Stimulated activated CD4-positive, alpha-beta T cell treated with anti-CD3 and anti-CD28 coated beads, Interleukin-2, amount 100 ng/mL, for 4 hours (primary cell): ENCODE measurements around the gene KLHL13.
"Not testable (repeated sequence)": the region's sequence is repeated elsewhere in the genome, so short reads cannot be mapped to it uniquely, and the experiment has no call there.

ENCODE experiments used
- DNase-seq: peaks from one replicate; pipeline ENCODE4 v3.0.0-alpha.2; 2020; ENCODE audit warnings: low read depth

KLHL13 gene

GRCh38 chrX:118066867-118067515 is 49.6 kb downstream of the KLHL13 start:
- DNase-seq: no peak

DNA sequence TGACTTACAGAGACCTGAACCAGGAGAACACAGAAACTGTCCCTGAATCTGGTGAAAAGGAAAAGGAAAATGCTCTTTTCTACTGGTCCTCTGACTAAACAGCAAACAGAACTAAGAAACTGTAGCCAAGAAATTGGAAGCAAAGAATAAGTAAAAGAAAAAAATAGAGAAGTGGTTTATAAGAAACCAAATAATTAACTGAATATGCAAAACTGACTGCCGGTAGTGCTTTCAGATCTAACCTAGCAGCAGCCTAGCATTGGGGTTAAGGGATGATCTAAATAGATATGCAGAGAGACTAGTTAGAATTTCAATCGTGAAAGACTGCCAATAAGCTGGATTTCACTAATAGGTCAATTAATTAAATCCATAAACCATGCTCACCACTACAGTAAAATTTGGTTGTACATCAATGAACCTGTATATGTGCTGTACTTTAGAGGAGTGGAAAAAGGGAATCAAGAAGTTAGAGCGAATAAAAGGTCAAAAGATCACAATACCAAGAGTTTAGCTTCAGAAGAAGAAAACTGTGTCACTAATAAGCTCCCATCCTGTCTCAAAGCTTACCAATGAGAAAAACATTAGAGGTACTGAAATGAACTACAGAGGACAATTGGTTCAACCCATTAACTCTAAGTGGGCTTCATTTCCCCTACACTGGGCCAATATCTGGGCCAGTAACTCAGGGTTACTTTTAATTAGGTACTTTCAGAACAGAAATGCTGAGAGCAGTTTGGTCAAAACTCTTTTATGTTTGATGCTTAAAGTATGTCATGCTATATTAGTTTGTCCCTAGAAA is 53.6 kb downstream of the KLHL13 start:
- DNase-seq: no peak

DNA sequence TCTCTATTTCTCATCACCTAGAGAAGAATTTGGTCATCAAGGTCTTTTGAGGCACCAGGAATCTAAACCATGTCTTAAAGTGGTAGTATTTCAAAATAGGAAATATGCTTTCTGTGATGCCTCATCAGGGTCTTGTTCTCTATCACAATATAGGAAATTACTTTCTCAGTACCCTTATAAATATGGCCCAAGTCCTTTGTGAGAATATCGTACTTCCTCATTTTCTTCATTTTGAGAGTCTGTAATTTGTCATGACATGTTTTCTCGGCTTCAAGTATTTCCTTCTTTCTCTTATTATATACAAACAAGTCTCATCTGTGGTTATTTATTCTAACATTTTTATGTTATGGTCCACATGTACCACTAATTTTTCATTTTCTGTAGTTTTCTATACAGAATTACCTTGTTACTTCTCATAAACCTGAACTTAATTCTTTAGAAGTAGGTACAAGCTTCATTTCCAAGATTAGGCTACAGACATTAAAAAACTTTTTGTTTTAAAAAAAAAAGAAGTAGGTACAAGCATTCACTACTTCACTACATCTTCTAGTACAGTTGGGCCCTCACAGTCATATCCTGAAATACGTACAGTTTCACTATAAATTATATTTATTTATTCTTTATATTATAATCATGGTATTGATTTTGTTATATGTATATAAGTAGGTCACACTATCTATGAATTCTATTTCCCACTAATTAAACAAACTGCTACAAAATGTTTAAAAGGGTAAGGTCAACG is 54.4 kb downstream of the KLHL13 start:
- no peak for DNase-seq

GRCh38 chrX:118058924-118059323 is 57.7 kb downstream of the KLHL13 start:
- no peak for DNase-seq

- DNase-seq: no peak
These were observed 59.7 kb downstream of the KLHL13 start for GRCh38 chrX:118056870-118057269.

- no peak for DNase-seq
These were observed 66.9 kb downstream of the KLHL13 start for GRCh38 chrX:118049713-118050112.

- DNase-seq: no peak
These were observed 69.0 kb downstream of the KLHL13 start for GRCh38 chrX:118047446-118048186.

DNA sequence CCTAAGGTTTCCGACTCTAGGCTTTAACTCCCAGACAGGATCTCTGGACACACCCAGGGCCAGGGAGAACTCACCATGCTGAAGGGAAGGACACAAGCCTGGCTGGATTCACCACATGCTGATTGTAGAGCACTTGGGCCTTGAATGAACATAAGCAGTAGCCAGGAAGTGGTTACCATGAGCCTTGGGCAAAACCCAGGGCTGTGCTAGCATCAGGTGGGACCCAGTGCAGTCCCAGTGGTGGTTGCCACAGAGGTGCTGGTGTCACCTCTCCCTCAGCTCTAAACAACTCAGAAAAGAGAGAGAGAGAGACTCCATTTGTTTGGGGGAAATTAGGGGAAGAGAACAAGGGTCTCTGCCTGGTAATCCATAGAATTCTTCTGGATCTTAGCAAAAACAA is 77.0 kb downstream of the KLHL13 start:
- DNase-seq: no peak

DNA sequence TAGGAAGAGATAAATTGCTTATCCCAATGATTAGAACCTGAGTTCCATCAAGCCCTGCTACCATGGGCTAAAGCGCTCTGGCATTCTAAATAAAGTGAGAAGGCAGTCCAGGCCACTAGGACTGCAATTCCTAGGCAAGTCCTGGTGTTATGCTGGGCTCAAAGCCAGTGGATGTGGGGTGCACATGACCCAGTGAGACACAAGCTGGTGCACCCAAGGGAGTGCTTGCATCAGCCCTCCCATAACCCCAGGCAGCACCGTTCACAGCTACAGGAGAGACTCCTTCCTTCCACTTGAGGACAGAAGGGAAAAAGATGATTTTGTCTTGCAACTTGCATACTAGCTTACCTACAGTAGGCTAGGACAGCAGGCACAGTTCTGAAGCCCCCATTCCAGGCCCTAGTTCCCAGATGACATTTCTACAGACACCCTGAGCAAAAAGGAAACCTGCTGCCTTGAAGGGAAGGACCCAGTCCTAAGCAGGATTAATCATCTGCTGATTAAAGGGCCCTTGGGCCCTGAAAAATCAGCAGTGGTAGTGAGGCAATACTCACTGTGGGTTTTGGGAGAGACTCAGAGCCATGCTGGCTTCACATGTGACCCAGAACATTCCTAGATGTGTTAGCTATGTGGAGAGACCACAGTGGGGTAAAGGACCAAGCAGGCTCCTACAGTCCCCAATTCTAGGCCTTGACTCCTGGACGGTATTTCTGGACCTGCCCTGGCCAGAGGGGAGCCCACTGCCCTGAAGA is 77.8 kb downstream of the KLHL13 start:
- no peak for DNase-seq

DNA sequence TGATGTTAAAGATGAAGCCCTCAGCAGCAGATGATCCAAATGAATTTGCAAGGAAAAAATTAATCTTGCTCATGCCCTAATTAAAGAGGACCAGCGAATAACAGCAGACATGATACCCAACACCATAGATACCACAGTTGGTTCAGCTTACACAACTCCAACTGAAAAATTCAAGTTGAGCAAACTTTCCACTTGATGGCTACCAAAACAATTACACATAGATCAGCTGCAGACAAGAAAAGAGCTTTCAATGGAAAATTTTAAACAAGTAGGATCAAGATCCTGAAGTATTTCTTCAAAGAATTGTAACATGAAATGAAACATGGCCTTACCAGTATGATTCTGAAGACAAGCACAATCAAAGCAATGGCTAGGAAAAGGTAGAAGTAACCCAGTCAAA is 90.0 kb downstream of the KLHL13 start:
- no peak for DNase-seq

GRCh38 chrX:118025226-118025625 is 91.4 kb downstream of the KLHL13 start:
- no peak for DNase-seq

DNA sequence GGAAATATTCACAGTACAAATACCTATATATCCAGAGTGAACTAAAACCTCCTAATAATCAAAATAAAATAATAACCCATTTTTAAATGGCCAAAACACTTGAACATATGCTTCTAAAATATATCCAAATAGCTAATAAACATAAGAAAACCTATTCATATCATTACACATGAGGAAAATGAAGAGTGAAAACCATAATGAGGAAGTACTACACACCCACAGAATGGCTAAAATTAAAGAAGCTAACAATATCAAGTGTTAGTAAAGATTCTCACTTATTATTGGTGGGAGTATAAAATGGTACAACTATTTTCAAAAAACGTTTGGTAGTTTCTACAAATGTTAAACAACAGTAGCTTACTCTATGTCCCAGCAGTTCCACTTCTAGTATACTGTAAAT is 92.1 kb downstream of the KLHL13 start:
- no peak for DNase-seq

DNA sequence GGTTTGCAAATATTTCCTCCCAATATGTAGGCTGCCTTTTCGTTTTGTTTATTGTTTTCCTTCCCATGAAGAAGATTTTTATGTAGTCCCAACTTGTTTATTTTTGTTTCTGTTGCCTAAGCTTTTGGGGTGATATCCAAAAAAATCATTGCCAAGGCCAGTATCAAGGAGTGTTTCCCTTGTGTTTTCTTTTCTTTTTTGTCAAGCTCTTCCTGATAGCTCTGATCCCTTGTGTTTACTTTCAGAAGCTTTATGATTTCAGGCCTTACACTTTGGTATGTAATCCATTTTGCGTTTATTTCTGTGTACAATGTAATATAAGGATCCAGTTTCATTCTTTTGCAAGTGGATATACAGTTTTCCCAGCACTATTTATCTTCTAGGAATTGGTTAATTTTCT is 93.9 kb downstream of the KLHL13 start:
- no peak for DNase-seq

- no peak for DNase-seq
These were observed 100.2 kb downstream of the KLHL13 start for GRCh38 chrX:118016422-118016821.

DNA sequence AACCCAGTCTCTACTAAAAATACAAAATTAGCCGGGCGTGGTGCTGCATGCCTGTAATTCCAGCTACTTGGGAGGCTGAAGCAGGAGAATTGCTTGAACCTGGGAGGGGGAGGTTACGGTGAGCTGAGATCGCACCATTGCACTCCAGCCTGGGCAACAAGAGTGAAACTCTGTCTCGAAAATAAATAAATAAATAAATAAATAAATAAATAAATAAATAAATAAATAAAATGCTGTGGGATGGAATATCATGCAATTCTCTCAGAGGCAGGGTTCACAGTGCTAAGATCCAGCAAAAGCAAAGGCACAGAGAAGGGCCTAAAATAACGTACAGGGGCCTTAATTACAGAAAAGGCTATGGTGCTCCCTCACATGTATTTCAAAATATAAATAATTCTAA is 114.2 kb downstream of the KLHL13 start:
- not testable (repeated sequence) for DNase-seq

GRCh38 chrX:118000518-118000917 is 116.1 kb downstream of the KLHL13 start:
- no peak for DNase-seq

- no peak for DNase-seq
These were observed 118.4 kb downstream of the KLHL13 start for GRCh38 chrX:117998171-117998570.

DNA sequence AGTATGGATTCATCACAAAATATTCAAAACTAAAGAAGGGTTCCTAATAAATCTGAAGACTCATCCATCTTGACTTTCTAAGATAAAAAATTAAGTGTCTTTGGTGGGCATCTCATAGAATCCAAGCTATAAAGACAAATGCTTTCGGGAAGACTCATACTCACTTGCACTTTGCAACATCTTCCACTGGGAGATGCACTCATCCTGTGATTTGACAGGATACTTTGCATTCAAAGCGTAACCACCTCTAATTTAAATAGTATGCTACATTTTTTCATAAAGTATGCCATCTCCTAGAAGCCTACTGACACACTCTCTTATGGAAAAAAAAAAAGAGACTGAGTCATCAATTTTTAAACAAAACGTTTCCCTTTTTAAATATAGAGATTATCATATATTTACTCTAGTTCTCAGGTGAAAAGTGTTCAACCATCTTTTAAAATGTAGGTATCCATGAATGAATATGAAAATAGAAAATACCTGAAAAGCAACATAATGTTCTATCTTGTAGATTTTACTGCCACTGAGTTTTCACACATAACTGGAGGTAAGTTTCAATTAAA is 119.6 kb downstream of the KLHL13 start:
- DNase-seq: no peak

- no peak for DNase-seq
These were observed 120.2 kb downstream of the KLHL13 start for GRCh38 chrX:117996408-117996807.

DNA sequence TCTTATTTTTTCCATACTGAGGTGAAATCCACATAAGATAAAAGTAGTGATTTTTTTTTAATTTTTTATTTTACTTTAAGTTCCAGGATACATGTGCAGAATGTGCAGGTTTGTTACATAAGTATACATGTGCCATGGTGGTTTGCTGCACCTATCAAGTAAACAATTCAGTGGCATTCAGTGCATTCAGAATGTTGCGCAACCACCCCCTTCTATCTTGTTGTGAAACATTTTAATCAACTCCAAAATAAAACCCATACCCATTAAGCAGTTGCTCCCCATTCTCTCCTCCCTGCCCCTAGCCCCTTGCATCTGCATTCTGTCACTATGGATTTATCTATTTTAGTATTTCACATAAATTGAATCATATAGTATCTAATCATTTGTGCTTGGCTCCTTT is 121.2 kb downstream of the KLHL13 start:
- DNase-seq: no peak

GRCh38 chrX:117992192-117992723 is 124.4 kb downstream of the KLHL13 start:
- DNase-seq: no peak
